GM23338 (cell line): ENCODE measurements around the gene IGIP. TPM values are rescaled to one million over a fixed set of nuclear protein-coding genes. Genes with fewer than 3 reads are reported as not detected.
A peak's percentile ranks its signal among the peaks of the same experiment; 100 is the strongest.

ENCODE experiments used
- ATAC-seq: fragments of 200-7000 bp; cut with Tn5 transposase; 3 replicates; pipeline ENCODE4 v1.9.1; 2020
- DNase-seq: peaks from one replicate; pipeline ENCODE4 v3.0.0-alpha.2; 2015; ENCODE audit warnings: low spot score
- H2AFZ ChIP-seq: fragments of 200-600 bp; sonication (generic); 2 replicates; pipeline ENCODE4 v1.8.0; 2016; ENCODE audit warnings: antibody characterized with exemption, mild to moderate bottlenecking, moderate library complexity
- H3F3A ChIP-seq: fragments of 200-600 bp; sonication (generic); replicated peaks from 2 replicates; pipeline ENCODE4 v1.8.0; 2017; ENCODE audit warnings: antibody characterized with exemption, mixed run types, low read depth
- H3K27ac ChIP-seq: fragments of 200-600 bp; sonication (generic); 2 replicates; pipeline ENCODE4 v1.6.1; 2016; ENCODE audit warnings: low read depth
- H3K27me3 ChIP-seq: fragments of 200-600 bp; sonication (generic); 2 replicates; pipeline ENCODE4 v1.8.0; 2016; ENCODE audit warnings: mild to moderate bottlenecking, mixed run types, moderate library complexity; ENCODE audit not compliant: insufficient read depth
- H3K36me3 ChIP-seq: fragments of 200-600 bp; sonication (generic); 2 replicates; pipeline ENCODE4 v1.8.0; 2016; ENCODE audit warnings: mild to moderate bottlenecking; ENCODE audit not compliant: insufficient read depth
- H3K4me1 ChIP-seq: fragments of 200-600 bp; sonication (generic); 2 replicates; pipeline ENCODE4 v1.8.0; 2016; ENCODE audit warnings: mild to moderate bottlenecking, moderate library complexity; ENCODE audit not compliant: insufficient read depth
- H3K4me2 ChIP-seq: fragments of 200-600 bp; sonication (generic); 2 replicates; pipeline ENCODE4 v1.7.1; 2017; ENCODE audit warnings: mixed run types
- H3K4me3 ChIP-seq: fragments of 200-600 bp; sonication (generic); 2 replicates; pipeline ENCODE4 v1.6.1; 2016; ENCODE audit warnings: mixed run types
- H3K79me2 ChIP-seq: fragments of 200-600 bp; sonication (generic); replicated peaks from 2 replicates; pipeline ENCODE4 v1.8.0; 2017; ENCODE audit warnings: mild to moderate bottlenecking; ENCODE audit not compliant: insufficient read depth
- H3K9me2 ChIP-seq: fragments of 200-600 bp; sonication (generic); 2 replicates; pipeline ENCODE4 v1.8.0; 2017; ENCODE audit not compliant: insufficient read depth
- H4K20me1 ChIP-seq: fragments of 200-600 bp; sonication (generic); replicated peaks from 2 replicates; pipeline ENCODE4 v1.8.0; 2017; ENCODE audit warnings: mild to moderate bottlenecking; ENCODE audit not compliant: insufficient read depth
- H3K27ac Mint-ChIP-seq: 2 replicates; pipeline ENCODE4 v1.8.0; 2020; ENCODE audit warnings: inconsistent platforms, mild to moderate bottlenecking, moderate library complexity, mixed read lengths
- H3K27me3 Mint-ChIP-seq: 3 replicates; pipeline ENCODE4 v1.8.0; 2022; ENCODE audit warnings: low read depth, mild to moderate bottlenecking, moderate library complexity, mixed read lengths, inconsistent platforms; ENCODE audit not compliant: insufficient read depth, poor library complexity
- H3K36me3 Mint-ChIP-seq: 3 replicates; pipeline ENCODE4 v1.8.0; 2021; ENCODE audit warnings: low read depth, mild to moderate bottlenecking, inconsistent platforms, moderate library complexity, mixed read lengths
- H3K4me1 Mint-ChIP-seq: 3 replicates; pipeline ENCODE4 v1.8.0; 2020; ENCODE audit warnings: mild to moderate bottlenecking, inconsistent platforms, mixed read lengths
- H3K4me3 Mint-ChIP-seq: 3 replicates; pipeline ENCODE4 v1.8.0; 2021; ENCODE audit warnings: moderate library complexity, mild to moderate bottlenecking, inconsistent platforms, mixed read lengths
- H3K9me3 Mint-ChIP-seq: 3 replicates; pipeline ENCODE4 v1.8.0; 2020; ENCODE audit warnings: moderate library complexity, mild to moderate bottlenecking, inconsistent platforms, mixed read lengths
- EZH2 ChIP-seq: fragments of 200-600 bp; sonication (generic); IDR thresholded peaks from one replicate; pipeline ENCODE4 v1.8.0; 2017; ENCODE audit warnings: antibody characterized with exemption, mild to moderate bottlenecking, low read depth; ENCODE audit not compliant: unreplicated experiment
- EZH2phosphoT487 ChIP-seq: fragments of 200-600 bp; sonication (generic); IDR thresholded peaks from one replicate; pipeline ENCODE4 v1.8.1; 2018; ENCODE audit warnings: antibody characterized with exemption; ENCODE audit not compliant: unreplicated experiment
- POLR2AphosphoS5 ChIP-seq: IDR thresholded peaks from 2 replicates; pipeline ENCODE4 v1.6.1; 2016; ENCODE audit warnings: antibody characterized with exemption, low read depth
- REST ChIP-seq: IDR thresholded peaks from one replicate; pipeline ENCODE4 v1.6.1; 2018; ENCODE audit warnings: antibody characterized with exemption; ENCODE audit not compliant: unreplicated experiment
- ZNF331 ChIP-seq: fragments of 250-450 bp; sonication (Bioruptor Pico); IDR thresholded peaks from 2 replicates; pipeline ENCODE4 v1.5.0; 2020; ENCODE audit warnings: low read depth, mild to moderate bottlenecking, moderate library complexity
- ZNF462 ChIP-seq: fragments of 250-450 bp; sonication (Bioruptor Pico); IDR thresholded peaks from 2 replicates; pipeline ENCODE4 v1.5.0; 2020; ENCODE audit warnings: mild to moderate bottlenecking, moderate library complexity
- polyA plus RNA-seq: library from polyadenylated mRNA; unstranded; fragments of >200 nt; fragmentation: Nextera tagmentation; extraction: Ambion mirVana; gene quantifications from 2 replicates; pipeline ENCODE4 v1.2.1, GENCODE V29; 2016
- total RNA-seq: library from RNA; depleted of rRNA; stranded (reverse); fragments of >200 nt; shearing (Covaris generic); gene quantifications from 2 replicates; pipeline ENCODE4 v1.2.3, GENCODE V29; 2014

Gene IGIP
- total and polyA plus RNA-seq, 2 experiments from 2014 or later, result 0.21 to 0.38 TPM

- H3K4me1 ChIP-seq, result no peaks in the 10 kb centered on the region; the same call in 1 of the 2 replicates
- peaks cover 46% of the 10 kb centered on the region for H3K27me3 ChIP-seq
- peaks cover 46% of the 10 kb centered on the region for H3K27me3 Mint-ChIP-seq
- H3K4me3 Mint-ChIP-seq, result peak overlapping the region; percentile 61
- H3K27ac Mint-ChIP-seq, result no peak overlapping the region
- H3K27ac ChIP-seq, result no peak overlapping the region
- H3K36me3 Mint-ChIP-seq, result no peaks in the 10 kb centered on the region
- no peaks in the 10 kb centered on the region for H3K9me3 Mint-ChIP-seq
- H3K9me2 ChIP-seq, result no peaks in the 10 kb centered on the region
- ATAC-seq (no peak), DNase-seq (no peak)
- peaks cover 3% of the 10 kb centered on the region; the same call in 1 of the 2 replicates for H4K20me1 ChIP-seq
- H3K4me3 ChIP-seq, result peak overlapping the region; percentile 79
- H2AFZ ChIP-seq, result no peak overlapping the region
- peak overlapping the region; percentile 93 for H3K4me2 ChIP-seq
- H3F3A ChIP-seq, result no peaks in the 10 kb centered on the region
- H3K36me3 ChIP-seq, result no peaks in the 10 kb centered on the region; the same call in 1 of the 2 replicates
- no peak for TF ChIP-seq EZH2phosphoT487
- no peak for TF ChIP-seq REST
- no peak for TF ChIP-seq POLR2AphosphoS5
- peak; percentile 14 for TF ChIP-seq EZH2
- H3K79me2 ChIP-seq, result no peaks in the 10 kb centered on the region
- H3K4me1 Mint-ChIP-seq, result peaks cover 22% of the 10 kb centered on the region
Observed at GRCh38 chr5:140145256-140145655, 19.5 kb downstream of the IGIP start.

DNA sequence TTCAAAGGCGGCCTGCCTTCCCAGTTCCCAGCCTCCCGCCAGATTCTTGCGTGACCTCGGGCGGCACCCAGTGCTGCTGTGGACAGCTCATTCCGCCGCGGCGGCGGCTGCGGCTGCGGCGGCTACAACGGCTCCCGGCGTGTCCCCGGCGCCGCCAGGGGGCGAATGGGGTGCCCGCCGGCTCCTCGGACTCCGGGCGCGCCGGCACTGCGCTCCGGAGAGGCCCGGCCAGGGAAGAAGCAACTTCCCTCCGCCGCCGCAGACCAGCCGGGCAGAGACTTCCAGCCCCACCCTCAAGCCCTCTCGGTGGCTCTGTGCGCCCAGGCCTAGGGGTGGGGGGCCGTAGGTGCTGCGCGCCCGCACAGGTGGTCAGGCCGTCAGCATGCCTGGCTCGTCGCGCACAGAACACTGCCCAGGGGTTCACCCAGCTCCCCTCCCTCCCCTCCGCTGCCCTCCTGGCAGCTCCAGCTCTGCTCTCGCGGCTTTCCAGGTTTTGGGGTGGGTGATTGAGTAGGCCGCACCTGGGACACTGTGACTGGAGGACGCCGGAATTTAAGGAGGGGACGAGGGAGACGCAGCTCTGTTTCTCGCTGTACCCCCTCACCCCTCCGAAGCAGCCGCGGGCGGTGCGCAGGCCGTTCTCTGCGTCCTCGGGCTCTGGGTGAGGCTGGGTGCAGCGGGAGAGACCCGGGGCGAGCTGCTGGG is 20.2 kb downstream of the IGIP start:
- peak overlapping the region; percentile 79 for H3K4me3 ChIP-seq
- H3K36me3 Mint-ChIP-seq, result no peaks in the 10 kb centered on the region
- H3K27me3 ChIP-seq, result peaks cover 46% of the 10 kb centered on the region
- no peak overlapping the region for H3K27ac ChIP-seq
- H3K79me2 ChIP-seq, result no peaks in the 10 kb centered on the region
- no peaks in the 10 kb centered on the region; the same call in 1 of the 2 replicates for H3K4me1 ChIP-seq
- no peaks in the 10 kb centered on the region for H3F3A ChIP-seq
- H3K4me1 Mint-ChIP-seq, result peaks cover 22% of the 10 kb centered on the region
- peak; percentile 81 for ATAC-seq
- peak overlapping the region; percentile 99 for H2AFZ ChIP-seq
- no peaks in the 10 kb centered on the region for H3K9me2 ChIP-seq
- peak overlapping the region; percentile 72 for H3K4me3 Mint-ChIP-seq
- no peak overlapping the region for H3K27ac Mint-ChIP-seq
- peak; percentile 80 for DNase-seq
- H3K9me3 Mint-ChIP-seq, result no peaks in the 10 kb centered on the region
- H3K27me3 Mint-ChIP-seq, result peaks cover 46% of the 10 kb centered on the region
- H3K36me3 ChIP-seq, result no peaks in the 10 kb centered on the region; the same call in 1 of the 2 replicates
- peak overlapping the region; percentile 93 for H3K4me2 ChIP-seq
- H4K20me1 ChIP-seq, result peaks cover 3% of the 10 kb centered on the region; the same call in 1 of the 2 replicates
- TF ChIP-seq REST, result peak; percentile 45
- no peak for TF ChIP-seq ZNF331 (CRISPR knock-in tag)
- TF ChIP-seq POLR2AphosphoS5, result no peak; the same call in 1 of the 2 replicates
- TF ChIP-seq ZNF462 (CRISPR knock-in tag), result no peak
